ENCODE results near the gene ZNF668.
"Not testable (repeated sequence)": the region's sequence is repeated elsewhere in the genome, so short reads cannot be mapped to it uniquely, and the experiment has no call there.

Gene ZNF668

GRCh38 chr16:31111881-31112466 lies 37.9 kb upstream of the ZNF668 start:
- H3K9ac ChIP-seq: no peak overlapping the region
- H3K9me3 ChIP-seq: no peaks in the 10 kb centered on the region
- H3K36me3 ChIP-seq: peaks cover 43% of the 10 kb centered on the region
- H4K20me1 ChIP-seq: no peaks in the 10 kb centered on the region
- TF ChIP-seq Cebpa-rat (IDR thresholded peaks at IDR 0.05): no peak
- no peaks in the 10 kb centered on the region for H3K27me3 ChIP-seq
- peaks cover 64% of the 10 kb centered on the region for H3K4me1 ChIP-seq
- no peak overlapping the region for H3K4me2 ChIP-seq
- H3K27ac ChIP-seq: no peak overlapping the region
- H3K4me3 ChIP-seq: no peak overlapping the region

GRCh38 chr16:31110106-31111034 lies 36.3 kb upstream of the ZNF668 start:
- Histone ChIP-seq H3K9ac (no peak overlapping the region), H3K4me2 (no peak overlapping the region), H3K27me3 (no peaks in the 10 kb centered on the region), H3K4me3 (no peak overlapping the region), H3K4me1 (peaks cover 66% of the 10 kb centered on the region), H3K27ac (no peak overlapping the region), H3K36me3 (peaks cover 43% of the 10 kb centered on the region), H4K20me1 (no peaks in the 10 kb centered on the region), H3K9me3 (no peaks in the 10 kb centered on the region)
- no peak for TF ChIP-seq Cebpa-rat (IDR thresholded peaks at IDR 0.05)

- Histone ChIP-seq H3K27ac (no peak overlapping the region), H3K36me3 (peaks cover 43% of the 10 kb centered on the region), H3K9ac (no peak overlapping the region), H3K9me3 (no peaks in the 10 kb centered on the region), H3K4me1 (peaks cover 65% of the 10 kb centered on the region), H3K4me2 (peak overlapping the region; percentile 98), H3K27me3 (no peaks in the 10 kb centered on the region), H3K4me3 (no peak overlapping the region; the same call in 1 of the 2 replicates), H4K20me1 (no peaks in the 10 kb centered on the region)
- no peak for TF ChIP-seq Cebpa-rat (IDR thresholded peaks at IDR 0.05)
Observed at GRCh38 chr16:31109622-31110021, 35.6 kb upstream of the ZNF668 start.

- Histone ChIP-seq H3K4me1 (peaks cover 59% of the 10 kb centered on the region), H3K27ac (peak overlapping the region; percentile 90), H4K20me1 (no peaks in the 10 kb centered on the region), H3K27me3 (no peaks in the 10 kb centered on the region), H3K4me3 (peak overlapping the region; percentile 100), H3K4me2 (peak overlapping the region; percentile 98), H3K9me3 (no peaks in the 10 kb centered on the region), H3K9ac (peak overlapping the region; percentile 95), H3K36me3 (peaks cover 43% of the 10 kb centered on the region)
- no peak for TF ChIP-seq Cebpa-rat (IDR thresholded peaks at IDR 0.05)
Observed at GRCh38 chr16:31108794-31109558, 34.9 kb upstream of the ZNF668 start.

- TF ChIP-seq Cebpa-rat (IDR thresholded peaks at IDR 0.05): no peak
- H3K36me3 ChIP-seq: peaks cover 42% of the 10 kb centered on the region
- H3K4me2 ChIP-seq: peak within 1 kb of the TSS; percentile 98
- no peaks in the 10 kb centered on the region for H3K27me3 ChIP-seq
- H3K9me3 ChIP-seq: no peaks in the 10 kb centered on the region
- H3K4me1 ChIP-seq: peaks cover 51% of the 10 kb centered on the region
- H4K20me1 ChIP-seq: no peaks in the 10 kb centered on the region
- peak within 1 kb of the TSS; percentile 100 for H3K4me3 ChIP-seq
- H3K9ac ChIP-seq: peak within 1 kb of the TSS; percentile 95
- H3K27ac ChIP-seq: peak within 1 kb of the TSS; percentile 90
Observed at GRCh38 chr16:31108035-31108793, 34.2 kb upstream of the ZNF668 start, which contains the start of gene BCKDK. TSS of gene BCKDK (plus strand) at chr16:31108386. CDS start at chr16:31109224, 838 bp downstream.

GRCh38 chr16:31107465-31107867 lies 33.4 kb upstream of the ZNF668 start:
- H3K4me3 ChIP-seq: peak overlapping the region; percentile 100
- peak overlapping the region; percentile 98 for H3K4me2 ChIP-seq
- 0 out of 2 replicates have a peak overlapping the region, but pooled peaks have one; percentile 23 for H3K27ac ChIP-seq
- no peaks in the 10 kb centered on the region for H3K9me3 ChIP-seq
- H3K9ac ChIP-seq: peak overlapping the region; percentile 95; the same call in 1 of the 2 replicates
- H3K27me3 ChIP-seq: no peaks in the 10 kb centered on the region
- H3K36me3 ChIP-seq: peaks cover 34% of the 10 kb centered on the region
- no peaks in the 10 kb centered on the region for H4K20me1 ChIP-seq
- no peak for TF ChIP-seq Cebpa-rat (IDR thresholded peaks at IDR 0.05)
- peaks cover 43% of the 10 kb centered on the region for H3K4me1 ChIP-seq

- peak overlapping the region; percentile 95; the same call in 1 of the 2 replicates for H3K9ac ChIP-seq
- peaks cover 27% of the 10 kb centered on the region for H3K36me3 ChIP-seq
- 0 out of 2 replicates have a peak overlapping the region, but pooled peaks have one; percentile 23 for H3K27ac ChIP-seq
- no peak for TF ChIP-seq Cebpa-rat (IDR thresholded peaks at IDR 0.05)
- no peaks in the 10 kb centered on the region for H3K27me3 ChIP-seq
- H4K20me1 ChIP-seq: no peaks in the 10 kb centered on the region
- no peak overlapping the region; the same call in 1 of the 2 replicates for H3K4me3 ChIP-seq
- H3K9me3 ChIP-seq: no peaks in the 10 kb centered on the region
- H3K4me1 ChIP-seq: peaks cover 40% of the 10 kb centered on the region
- peak overlapping the region; percentile 98 for H3K4me2 ChIP-seq
Observed at GRCh38 chr16:31106509-31107464, 32.7 kb upstream of the ZNF668 start.

GRCh38 chr16:31105677-31106213 lies 31.7 kb upstream of the ZNF668 start:
- Histone ChIP-seq H3K36me3 (peaks cover 17% of the 10 kb centered on the region), H3K9ac (no peak overlapping the region), H3K27me3 (no peaks in the 10 kb centered on the region), H3K4me3 (no peak overlapping the region), H4K20me1 (no peaks in the 10 kb centered on the region), H3K9me3 (no peaks in the 10 kb centered on the region), H3K27ac (peak overlapping the region; percentile 75), H3K4me2 (peak overlapping the region; percentile 42), H3K4me1 (peaks cover 40% of the 10 kb centered on the region)
- TF ChIP-seq Cebpa-rat (IDR thresholded peaks at IDR 0.05): no peak

- H4K20me1 ChIP-seq, H3K9ac ChIP-seq, H3K4me2 ChIP-seq, H3K9me3 ChIP-seq, H3K36me3 ChIP-seq, H3K4me1 ChIP-seq, H3K27me3 ChIP-seq, H3K27ac ChIP-seq, H3K4me3 ChIP-seq: not testable (repeated sequence)
Observed at GRCh38 chr16:31100876-31101641, 27.0 kb upstream of the ZNF668 start.

Data from BLaER1 (cell line).